GM23338 (cell line): ENCODE measurements around the gene ANKRD23. TPM values are rescaled to one million over a fixed set of nuclear protein-coding genes. Genes with fewer than 3 reads are reported as not detected.

Experiments
- ATAC-seq: fragments of 200-7000 bp; cut with Tn5 transposase; 3 replicates; pipeline ENCODE4 v1.9.1; 2020
- DNase-seq: peaks from one replicate; pipeline ENCODE4 v3.0.0-alpha.2; 2015; ENCODE audit warnings: low spot score
- H2AFZ ChIP-seq: fragments of 200-600 bp; sonication (generic); 2 replicates; pipeline ENCODE4 v1.8.0; 2016; ENCODE audit warnings: antibody characterized with exemption, mild to moderate bottlenecking, moderate library complexity
- H3F3A ChIP-seq: fragments of 200-600 bp; sonication (generic); replicated peaks from 2 replicates; pipeline ENCODE4 v1.8.0; 2017; ENCODE audit warnings: antibody characterized with exemption, mixed run types, low read depth
- H3K27ac ChIP-seq: fragments of 200-600 bp; sonication (generic); 2 replicates; pipeline ENCODE4 v1.6.1; 2016; ENCODE audit warnings: low read depth
- H3K27me3 ChIP-seq: fragments of 200-600 bp; sonication (generic); 2 replicates; pipeline ENCODE4 v1.8.0; 2016; ENCODE audit warnings: mild to moderate bottlenecking, mixed run types, moderate library complexity; ENCODE audit not compliant: insufficient read depth
- H3K36me3 ChIP-seq: fragments of 200-600 bp; sonication (generic); 2 replicates; pipeline ENCODE4 v1.8.0; 2016; ENCODE audit warnings: mild to moderate bottlenecking; ENCODE audit not compliant: insufficient read depth
- H3K4me1 ChIP-seq: fragments of 200-600 bp; sonication (generic); 2 replicates; pipeline ENCODE4 v1.8.0; 2016; ENCODE audit warnings: mild to moderate bottlenecking, moderate library complexity; ENCODE audit not compliant: insufficient read depth
- H3K4me2 ChIP-seq: fragments of 200-600 bp; sonication (generic); 2 replicates; pipeline ENCODE4 v1.7.1; 2017; ENCODE audit warnings: mixed run types
- H3K4me3 ChIP-seq: fragments of 200-600 bp; sonication (generic); 2 replicates; pipeline ENCODE4 v1.6.1; 2016; ENCODE audit warnings: mixed run types
- H3K79me2 ChIP-seq: fragments of 200-600 bp; sonication (generic); replicated peaks from 2 replicates; pipeline ENCODE4 v1.8.0; 2017; ENCODE audit warnings: mild to moderate bottlenecking; ENCODE audit not compliant: insufficient read depth
- H3K9me2 ChIP-seq: fragments of 200-600 bp; sonication (generic); 2 replicates; pipeline ENCODE4 v1.8.0; 2017; ENCODE audit not compliant: insufficient read depth
- H4K20me1 ChIP-seq: fragments of 200-600 bp; sonication (generic); replicated peaks from 2 replicates; pipeline ENCODE4 v1.8.0; 2017; ENCODE audit warnings: mild to moderate bottlenecking; ENCODE audit not compliant: insufficient read depth
- H3K27ac Mint-ChIP-seq: 2 replicates; pipeline ENCODE4 v1.8.0; 2020; ENCODE audit warnings: inconsistent platforms, mild to moderate bottlenecking, moderate library complexity, mixed read lengths
- H3K27me3 Mint-ChIP-seq: 3 replicates; pipeline ENCODE4 v1.8.0; 2022; ENCODE audit warnings: low read depth, mild to moderate bottlenecking, moderate library complexity, mixed read lengths, inconsistent platforms; ENCODE audit not compliant: insufficient read depth, poor library complexity
- H3K36me3 Mint-ChIP-seq: 3 replicates; pipeline ENCODE4 v1.8.0; 2021; ENCODE audit warnings: low read depth, mild to moderate bottlenecking, inconsistent platforms, moderate library complexity, mixed read lengths
- H3K4me1 Mint-ChIP-seq: 3 replicates; pipeline ENCODE4 v1.8.0; 2020; ENCODE audit warnings: mild to moderate bottlenecking, inconsistent platforms, mixed read lengths
- H3K4me3 Mint-ChIP-seq: 3 replicates; pipeline ENCODE4 v1.8.0; 2021; ENCODE audit warnings: moderate library complexity, mild to moderate bottlenecking, inconsistent platforms, mixed read lengths
- H3K9me3 Mint-ChIP-seq: 3 replicates; pipeline ENCODE4 v1.8.0; 2020; ENCODE audit warnings: moderate library complexity, mild to moderate bottlenecking, inconsistent platforms, mixed read lengths
- CREB1 ChIP-seq: fragments of 250-450 bp; sonication (Bioruptor Pico); IDR thresholded peaks from 2 replicates; pipeline ENCODE4 v1.5.0; 2020; ENCODE audit warnings: low read depth, mild to moderate bottlenecking, moderate library complexity
- CTCF ChIP-seq, 2 experiments: fragments of 200-600 bp in 1 of 2; sonication (generic) in 1 of 2; conservative IDR thresholded peaks; 2 replicates each; pipeline versions ENCODE4 v1.5.1 to v1.6.1; 2016 to 2017; ENCODE audit warnings: antibody characterized with exemption in 2 of 2, low read depth in 2 of 2, mild to moderate bottlenecking in 2 of 2, moderate library complexity in 1 of 2
- ETS1 ChIP-seq: IDR thresholded peaks from 2 replicates; pipeline ENCODE4 v1.6.1; 2016; ENCODE audit warnings: antibody characterized with exemption
- EZH2 ChIP-seq: fragments of 200-600 bp; sonication (generic); IDR thresholded peaks from one replicate; pipeline ENCODE4 v1.8.0; 2017; ENCODE audit warnings: antibody characterized with exemption, mild to moderate bottlenecking, low read depth; ENCODE audit not compliant: unreplicated experiment
- EZH2phosphoT487 ChIP-seq: fragments of 200-600 bp; sonication (generic); IDR thresholded peaks from one replicate; pipeline ENCODE4 v1.8.1; 2018; ENCODE audit warnings: antibody characterized with exemption; ENCODE audit not compliant: unreplicated experiment
- JUNB ChIP-seq: IDR thresholded peaks from one replicate; pipeline ENCODE4 v1.6.1; 2016; ENCODE audit warnings: antibody characterized with exemption; ENCODE audit not compliant: unreplicated experiment
- NANOG ChIP-seq: IDR thresholded peaks from 2 replicates; pipeline ENCODE4 v1.6.1; 2016; ENCODE audit warnings: antibody characterized with exemption, borderline replicate concordance
- POLR2AphosphoS5 ChIP-seq: IDR thresholded peaks from 2 replicates; pipeline ENCODE4 v1.6.1; 2016; ENCODE audit warnings: antibody characterized with exemption, low read depth
- REST ChIP-seq: IDR thresholded peaks from one replicate; pipeline ENCODE4 v1.6.1; 2018; ENCODE audit warnings: antibody characterized with exemption; ENCODE audit not compliant: unreplicated experiment
- STAT1 ChIP-seq: IDR thresholded peaks from one replicate; pipeline ENCODE4 v1.6.1; 2016; ENCODE audit warnings: antibody characterized with exemption; ENCODE audit not compliant: unreplicated experiment
- ZNF114 ChIP-seq: fragments of 250-450 bp; sonication (Bioruptor Pico); IDR thresholded peaks from 2 replicates; pipeline ENCODE4 v1.5.0; 2020; ENCODE audit warnings: mild to moderate bottlenecking, moderate library complexity
- ZNF331 ChIP-seq: fragments of 250-450 bp; sonication (Bioruptor Pico); IDR thresholded peaks from 2 replicates; pipeline ENCODE4 v1.5.0; 2020; ENCODE audit warnings: low read depth, mild to moderate bottlenecking, moderate library complexity
- ZNF462 ChIP-seq: fragments of 250-450 bp; sonication (Bioruptor Pico); IDR thresholded peaks from 2 replicates; pipeline ENCODE4 v1.5.0; 2020; ENCODE audit warnings: mild to moderate bottlenecking, moderate library complexity
- polyA plus RNA-seq: library from polyadenylated mRNA; unstranded; fragments of >200 nt; fragmentation: Nextera tagmentation; extraction: Ambion mirVana; gene quantifications from 2 replicates; pipeline ENCODE4 v1.2.1, GENCODE V29; 2016
- total RNA-seq: library from RNA; depleted of rRNA; stranded (reverse); fragments of >200 nt; shearing (Covaris generic); gene quantifications from 2 replicates; pipeline ENCODE4 v1.2.3, GENCODE V29; 2014

Gene ANKRD23
- total and polyA plus RNA-seq, 2 experiments from 2014 or later = 4.0 to 5.0 TPM

GRCh38 chr2:96878171-96878570, 34.4 kb upstream of the ANKRD23 start:
- H3K27me3 Mint-ChIP-seq = peaks cover 44% of the 10 kb centered on the region

More at GRCh38 chr2:96878171-96878570, 34.4 kb upstream of the ANKRD23 start:
- no peak for ATAC-seq
- no peak overlapping the region for H3K27ac ChIP-seq
- TF ChIP-seq POLR2AphosphoS5 (no peak), CTCF (conservative IDR thresholded peaks at IDR 0.05; ENCODE audit: low read depth in 2 of 2) (no peak), CREB1 (CRISPR knock-in tag) (no peak), ZNF114 (CRISPR knock-in tag) (no peak), EZH2 (no peak), ZNF462 (no peak), REST (no peak), ZNF331 (CRISPR knock-in tag) (no peak), STAT1 (no peak), JUNB (no peak), ETS1 (no peak), EZH2phosphoT487 (no peak), NANOG (no peak)
- no peak overlapping the region for H3K4me2 ChIP-seq
- H3K4me1 Mint-ChIP-seq = peaks cover 70% of the 10 kb centered on the region
- no peak for DNase-seq
- no peaks in the 10 kb centered on the region for H3K36me3 Mint-ChIP-seq
- H3K4me3 Mint-ChIP-seq = no peak overlapping the region
- no peaks in the 10 kb centered on the region for H3K79me2 ChIP-seq
- no peaks in the 10 kb centered on the region for H3K9me2 ChIP-seq
- no peaks in the 10 kb centered on the region; the same call in 2 of the 3 replicates for H3K9me3 Mint-ChIP-seq
- H3K4me1 ChIP-seq = peaks cover 57% of the 10 kb centered on the region
- no peak overlapping the region; the same call in 1 of the 2 replicates for H3K27ac Mint-ChIP-seq
- H3K27me3 ChIP-seq = no peaks in the 10 kb centered on the region
- no peak overlapping the region for H3K4me3 ChIP-seq
- no peaks in the 10 kb centered on the region for H3K36me3 ChIP-seq
- no peak overlapping the region for H2AFZ ChIP-seq
- no peaks in the 10 kb centered on the region for H4K20me1 ChIP-seq
- peaks cover 16% of the 10 kb centered on the region; the same call in 1 of the 2 replicates for H3F3A ChIP-seq
